H1 (cell line): ENCODE data around the gene BNIP1.
"Not testable (repeated sequence)": the region's sequence is repeated elsewhere in the genome, so short reads cannot be mapped to it uniquely, and the experiment has no call there.

Source experiments
- EP300 ChIP-seq, 2 experiments: IDR thresholded peaks; 1 replicate in 1 of 2; 2 replicates in 1 of 2; pipeline ENCODE4 v1.6.1; 2011 to 2012; ENCODE audit warnings: low read depth in 2 of 2, low read length in 2 of 2, mild to moderate bottlenecking in 2 of 2, borderline replicate concordance in 1 of 2, inconsistent platforms in 1 of 2, moderate library complexity in 1 of 2
- YY1 ChIP-seq: IDR thresholded peaks from 2 replicates; pipeline ENCODE4 v1.6.1; 2011; ENCODE audit warnings: low read depth, mild to moderate bottlenecking, low read length

- TF ChIP-seq EP300 (IDR thresholded peaks at IDR 0.05; ENCODE audit: borderline replicate concordance in 1 of 2, low read depth in 2 of 2, low read length in 2 of 2); YY1: not testable (repeated sequence)
Observed at GRCh38 chr5:173132166-173132565, 12.2 kb upstream of the BNIP1 start.
